SK-N-MC (cell line): Measurements from ENCODE around the gene MIF.
A peak's percentile ranks its signal among the peaks of the same experiment; 100 is the strongest.

Experiments used
- DNase-seq: peaks from one replicate; pipeline ENCODE4 v3.0.0-alpha.2; 2011; ENCODE audit warnings: low read depth, low spot score
- H3K27ac ChIP-seq: fragments of 200-600 bp; sonication (generic); 2 replicates; pipeline ENCODE4 v1.5.1; 2016; ENCODE audit warnings: mixed run types
- H3K36me3 ChIP-seq: fragments of 200-600 bp; sonication (generic); 2 replicates; pipeline ENCODE4 v1.6.1; 2017; ENCODE audit warnings: antibody characterized with exemption, low read length, mixed read lengths; ENCODE audit not compliant: insufficient read depth
- H3K4me3 ChIP-seq: fragments of 200-600 bp; sonication (generic); 2 replicates; pipeline ENCODE4 v1.5.1; 2016
- H3K9ac ChIP-seq: fragments of 200-600 bp; sonication (generic); 2 replicates; pipeline ENCODE4 v1.8.0; 2017; ENCODE audit warnings: mixed run types, mixed read lengths; ENCODE audit not compliant: insufficient read length
- H3K9me3 ChIP-seq: fragments of 200-600 bp; sonication (generic); 2 replicates; pipeline ENCODE4 v1.6.1; 2017; ENCODE audit warnings: low read depth, mild to moderate bottlenecking, antibody characterized with exemption, low read length, moderate library complexity, mixed read lengths
- EZH2 ChIP-seq: fragments of 200-600 bp; sonication (generic); IDR thresholded peaks from one replicate; pipeline ENCODE4 v1.6.1; 2017; ENCODE audit warnings: antibody characterized with exemption
- FOXP2 ChIP-seq: optimal IDR thresholded peaks from 2 replicates; pipeline ENCODE3; 2011; ENCODE audit warnings: mild to moderate bottlenecking, moderate library complexity; ENCODE audit not compliant: insufficient read depth; ENCODE audit errors: extremely low read length, control extremely low read depth
- POLR2AphosphoS5 ChIP-seq: IDR thresholded peaks from 2 replicates; pipeline ENCODE4 v1.6.1; 2012; ENCODE audit warnings: mild to moderate bottlenecking, low read depth, low read length, borderline replicate concordance

Gene MIF

GRCh38 chr22:23889620-23890019, 4.6 kb upstream of the MIF start:
- H3K9ac ChIP-seq: no peak overlapping the region
- no peak for DNase-seq
- H3K4me3 ChIP-seq: no peak overlapping the region
- H3K9me3 ChIP-seq: no peaks in the 10 kb centered on the region
- H3K36me3 ChIP-seq: no peaks in the 10 kb centered on the region
- no peak overlapping the region for H3K27ac ChIP-seq
- TF ChIP-seq EZH2: no peak
- TF ChIP-seq POLR2AphosphoS5: no peak
- no peak for TF ChIP-seq FOXP2

GRCh38 chr22:23891726-23892125, 2.5 kb upstream of the MIF start:
- Histone ChIP-seq H3K9ac (no peak overlapping the region), H3K9me3 (no peaks in the 10 kb centered on the region), H3K4me3 (no peak overlapping the region), H3K36me3 (peaks cover 17% of the 10 kb centered on the region), H3K27ac (no peak overlapping the region)
- TF ChIP-seq FOXP2: no peak
- DNase-seq: no peak

DNA sequence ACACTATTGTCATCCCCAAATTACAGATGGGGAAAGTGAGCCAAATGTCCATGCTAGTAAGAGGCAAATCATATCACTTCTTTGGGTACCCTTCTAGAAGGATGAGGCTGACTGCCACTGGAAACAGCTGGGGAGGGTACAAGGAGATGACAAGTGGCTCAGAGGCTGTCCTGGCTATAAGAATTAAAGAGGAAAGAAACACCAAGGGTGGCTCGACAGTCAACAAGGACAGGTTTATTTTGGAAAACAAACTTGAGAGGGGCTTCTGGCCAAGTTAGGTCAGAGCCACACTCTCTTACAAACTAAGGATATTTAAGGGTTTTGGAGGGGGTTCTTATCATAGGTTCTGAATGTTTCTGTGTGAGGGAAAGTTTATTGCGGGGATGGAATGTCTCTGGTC, 2.1 kb upstream of the MIF start:
- Histone ChIP-seq H3K9ac (no peak overlapping the region), H3K27ac (no peak overlapping the region), H3K9me3 (no peaks in the 10 kb centered on the region), H3K36me3 (peaks cover 21% of the 10 kb centered on the region), H3K4me3 (no peak overlapping the region)
- TF ChIP-seq EZH2 (no peak), POLR2AphosphoS5 (no peak), FOXP2 (no peak)
- DNase-seq: no peak

DNA sequence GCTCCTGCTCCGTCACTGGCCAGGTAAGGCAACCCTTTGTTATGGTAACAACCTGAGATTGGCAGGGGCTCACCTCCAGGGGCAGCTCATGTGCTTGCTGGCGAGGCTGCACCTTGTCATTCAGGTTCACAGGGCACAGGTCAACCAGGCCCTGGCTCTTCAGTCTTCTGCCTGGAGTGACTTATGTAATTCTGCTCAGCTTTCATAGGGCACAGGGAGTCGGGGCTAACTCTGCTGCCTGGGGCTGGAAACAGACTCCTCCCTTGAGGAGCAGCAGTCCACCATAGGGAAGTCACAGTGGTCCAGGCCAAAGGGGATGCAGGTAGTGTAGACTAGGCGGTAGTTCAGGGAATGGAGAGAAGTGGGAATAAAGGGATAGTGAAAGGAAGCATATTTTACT, 1.5 kb upstream of the MIF start:
- H3K4me3 ChIP-seq: no peak overlapping the region
- no peaks in the 10 kb centered on the region for H3K9me3 ChIP-seq
- no peak overlapping the region for H3K27ac ChIP-seq
- TF ChIP-seq FOXP2 (no peak), POLR2AphosphoS5 (no peak), EZH2 (no peak)
- no peak overlapping the region for H3K9ac ChIP-seq
- DNase-seq: no peak
- peaks cover 26% of the 10 kb centered on the region for H3K36me3 ChIP-seq

DNA sequence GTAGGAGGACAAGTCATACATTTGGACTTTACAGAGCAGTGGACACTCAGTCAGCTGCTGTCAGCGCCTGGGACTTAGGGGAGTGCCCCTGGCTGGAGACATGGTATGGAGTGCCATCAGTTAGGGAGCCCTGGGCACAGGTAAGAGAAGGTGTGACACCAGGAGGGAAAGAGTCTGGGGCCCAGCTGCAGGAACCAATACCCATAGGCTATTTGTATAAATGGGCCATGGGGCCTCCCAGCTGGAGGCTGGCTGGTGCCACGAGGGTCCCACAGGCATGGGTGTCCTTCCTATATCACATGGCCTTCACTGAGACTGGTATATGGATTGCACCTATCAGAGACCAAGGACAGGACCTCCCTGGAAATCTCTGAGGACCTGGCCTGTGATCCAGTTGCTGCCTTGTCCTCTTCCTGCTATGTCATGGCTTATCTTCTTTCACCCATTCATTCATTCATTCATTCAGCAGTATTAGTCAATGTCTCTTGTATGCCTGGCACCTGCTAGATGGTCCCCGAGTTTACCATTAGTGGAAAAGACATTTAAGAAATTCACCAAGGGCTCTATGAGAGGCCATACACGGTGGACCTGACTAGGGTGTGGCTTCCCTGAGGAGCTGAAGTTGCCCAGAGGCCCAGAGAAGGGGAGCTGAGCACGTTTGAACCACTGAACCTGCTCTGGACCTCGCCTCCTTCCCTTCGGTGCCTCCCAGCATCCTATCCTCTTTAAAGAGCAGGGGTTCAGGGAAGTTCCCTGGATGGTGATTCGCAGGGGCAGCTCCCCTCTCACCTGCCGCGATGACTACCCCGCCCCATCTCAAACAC, 850 bp upstream of the MIF start:
- peak overlapping the region; percentile 99 for H3K4me3 ChIP-seq
- H3K9me3 ChIP-seq: no peaks in the 10 kb centered on the region
- no peak for TF ChIP-seq POLR2AphosphoS5
- TF ChIP-seq EZH2: no peak
- TF ChIP-seq FOXP2: no peak
- peaks cover 29% of the 10 kb centered on the region for H3K36me3 ChIP-seq
- H3K9ac ChIP-seq: peak overlapping the region; percentile 92
- DNase-seq: no peak
- peak overlapping the region; percentile 71 for H3K27ac ChIP-seq

GRCh38 chr22:23894710-23895598, 771 bp downstream of the MIF start:
- H3K9me3 ChIP-seq: no peaks in the 10 kb centered on the region
- peak overlapping the region; percentile 84 for H3K27ac ChIP-seq
- TF ChIP-seq EZH2: no peak
- TF ChIP-seq POLR2AphosphoS5: no peak; the same call in 1 of the 2 replicates
- no peak for TF ChIP-seq FOXP2
- no peak for DNase-seq
- H3K9ac ChIP-seq: peak overlapping the region; percentile 92
- peaks cover 29% of the 10 kb centered on the region for H3K36me3 ChIP-seq
- H3K4me3 ChIP-seq: peak overlapping the region; percentile 99

GRCh38 chr22:23895599-23896144, 1.5 kb downstream of the MIF start:
- TF ChIP-seq FOXP2 (no peak), EZH2 (no peak), POLR2AphosphoS5 (no peak)
- Histone ChIP-seq H3K27ac (peak overlapping the region; percentile 84; the same call in 1 of the 2 replicates), H3K4me3 (peak overlapping the region; percentile 99), H3K9me3 (no peaks in the 10 kb centered on the region), H3K36me3 (peaks cover 29% of the 10 kb centered on the region), H3K9ac (peak overlapping the region; percentile 92)
- DNase-seq: no peak

DNA sequence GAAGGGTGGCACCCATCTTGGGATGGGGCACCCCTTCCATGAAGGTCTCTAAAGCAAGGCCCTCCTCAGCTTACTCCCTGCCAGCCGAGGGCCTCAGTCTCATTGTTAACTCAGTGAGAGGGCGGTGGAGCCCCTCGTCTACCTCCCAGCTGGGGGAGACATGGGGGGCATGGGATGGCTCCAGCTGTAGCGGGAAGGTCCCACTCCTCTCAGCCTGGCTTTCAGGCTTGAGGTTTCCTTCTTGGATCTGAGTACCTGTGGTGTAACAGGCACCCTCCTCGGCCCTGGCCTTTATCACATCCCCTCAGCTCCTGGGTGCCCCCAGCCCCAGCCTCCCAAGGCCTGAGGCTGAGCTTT, 2.0 kb downstream of the MIF start:
- H3K9ac ChIP-seq: no peak overlapping the region
- peak overlapping the region; percentile 99 for H3K4me3 ChIP-seq
- H3K27ac ChIP-seq: no peak overlapping the region; the same call in 1 of the 2 replicates
- no peak for DNase-seq
- peaks cover 29% of the 10 kb centered on the region for H3K36me3 ChIP-seq
- TF ChIP-seq EZH2 (no peak), POLR2AphosphoS5 (no peak), FOXP2 (no peak)
- no peaks in the 10 kb centered on the region for H3K9me3 ChIP-seq
